ENCODE data around the gene EFNA5. TPM values are rescaled to one million over a fixed set of nuclear protein-coding genes. Genes with fewer than 3 reads are reported as not detected.

EFNA5 gene
- total and polyA plus RNA-seq, 4 donors: 4.2 to 11.8 (median 8.3) TPM

GRCh38 chr5:107699425-107699824 is 28.7 kb upstream of the EFNA5 start:
- ATAC-seq (ENCODE audit: low FRiP score) (no peak), DNase-seq (no peak)
- Histone ChIP-seq H3K4me1 (ENCODE audit: control insufficient read depth in 1 of 2, insufficient read depth in 2 of 2, low read length in 2 of 2) (no peaks in the 10 kb centered on the region), H3K27me3 (ENCODE audit: control insufficient read depth in 1 of 2, insufficient read depth in 2 of 2, low read length in 1 of 2) (no peaks in the 10 kb centered on the region), H3K9me3 (ENCODE audit: control insufficient read depth, low read length) (peaks cover 2% of the 10 kb centered on the region), H3K4me3 (ENCODE audit: low read length in 2 of 2) (no peak overlapping the region), H3K36me3 (ENCODE audit: control insufficient read depth in 1 of 2, insufficient read depth in 2 of 2, low read length in 1 of 2) (no peaks in the 10 kb centered on the region), H3K27ac (ENCODE audit: low read depth in 1 of 2, low read length in 2 of 2) (no peak overlapping the region)
- 97% methylated on average over 1 of the region's 1 CpG for WGBS, 2 donors
- intact Hi-C loops (cut with DNase I): no loop called here

- H3K36me3 ChIP-seq (ENCODE audit: control insufficient read depth in 1 of 2, insufficient read depth in 2 of 2, low read length in 1 of 2): no peaks in the 10 kb centered on the region
- peaks cover 2% of the 10 kb centered on the region for H3K9me3 ChIP-seq (ENCODE audit: control insufficient read depth, low read length)
- no peaks in the 10 kb centered on the region for H3K4me1 ChIP-seq (ENCODE audit: control insufficient read depth in 1 of 2, insufficient read depth in 2 of 2, low read length in 2 of 2)
- ATAC-seq (ENCODE audit: low FRiP score): no peak
- 95 to 96% methylated on average over 2 of the region's 2 CpGs for WGBS, 2 donors
- DNase-seq: no peak
- no peak overlapping the region for H3K4me3 ChIP-seq (ENCODE audit: low read length in 2 of 2)
- intact Hi-C loops (cut with DNase I): no loop called here
- H3K27me3 ChIP-seq (ENCODE audit: control insufficient read depth in 1 of 2, insufficient read depth in 2 of 2, low read length in 1 of 2): no peaks in the 10 kb centered on the region
- H3K27ac ChIP-seq (ENCODE audit: low read depth in 1 of 2, low read length in 2 of 2): no peak overlapping the region
Observed at GRCh38 chr5:107698286-107698685, 27.5 kb upstream of the EFNA5 start.

GRCh38 chr5:107696498-107696897 is 25.8 kb upstream of the EFNA5 start:
- H3K27ac ChIP-seq (ENCODE audit: low read depth in 1 of 2, low read length in 2 of 2): no peak overlapping the region
- WGBS, 2 donors: 85 to 86% methylated on average over 4 of the region's 4 CpGs
- H3K4me3 ChIP-seq (ENCODE audit: low read length in 2 of 2): no peak overlapping the region
- ATAC-seq (ENCODE audit: low FRiP score) (no peak), DNase-seq (no peak)
- no peaks in the 10 kb centered on the region for H3K27me3 ChIP-seq (ENCODE audit: control insufficient read depth in 1 of 2, insufficient read depth in 2 of 2, low read length in 1 of 2)
- intact Hi-C loops (cut with DNase I): no loop called here
- H3K36me3 ChIP-seq (ENCODE audit: control insufficient read depth in 1 of 2, insufficient read depth in 2 of 2, low read length in 1 of 2): no peaks in the 10 kb centered on the region
- H3K4me1 ChIP-seq (ENCODE audit: control insufficient read depth in 1 of 2, insufficient read depth in 2 of 2, low read length in 2 of 2): no peaks in the 10 kb centered on the region
- H3K9me3 ChIP-seq (ENCODE audit: control insufficient read depth, low read length): peaks cover 2% of the 10 kb centered on the region

GRCh38 chr5:107696080-107696479 is 25.3 kb upstream of the EFNA5 start:
- no peaks in the 10 kb centered on the region for H3K36me3 ChIP-seq (ENCODE audit: control insufficient read depth in 1 of 2, insufficient read depth in 2 of 2, low read length in 1 of 2)
- 76 to 77% methylated on average over 4 of the region's 4 CpGs for WGBS, 2 donors
- no peak for DNase-seq
- intact Hi-C loops (cut with DNase I): no loop called here
- ATAC-seq (ENCODE audit: low FRiP score): no peak
- no peaks in the 10 kb centered on the region for H3K27me3 ChIP-seq (ENCODE audit: control insufficient read depth in 1 of 2, insufficient read depth in 2 of 2, low read length in 1 of 2)
- H3K27ac ChIP-seq (ENCODE audit: low read depth in 1 of 2, low read length in 2 of 2): no peak overlapping the region
- H3K4me3 ChIP-seq (ENCODE audit: low read length in 2 of 2): no peak overlapping the region
- peaks cover 2% of the 10 kb centered on the region for H3K9me3 ChIP-seq (ENCODE audit: control insufficient read depth, low read length)
- H3K4me1 ChIP-seq (ENCODE audit: control insufficient read depth in 1 of 2, insufficient read depth in 2 of 2, low read length in 2 of 2): no peaks in the 10 kb centered on the region

- ATAC-seq (ENCODE audit: low FRiP score) (no peak), DNase-seq (no peak)
- 96 to 100% methylated on average over 3 of the region's 3 CpGs for WGBS, 2 donors
- Histone ChIP-seq H3K4me1 (ENCODE audit: control insufficient read depth in 1 of 2, insufficient read depth in 2 of 2, low read length in 2 of 2) (no peaks in the 10 kb centered on the region), H3K27ac (ENCODE audit: low read depth in 1 of 2, low read length in 2 of 2) (no peak overlapping the region), H3K4me3 (ENCODE audit: low read length in 2 of 2) (no peak overlapping the region), H3K36me3 (ENCODE audit: control insufficient read depth in 1 of 2, insufficient read depth in 2 of 2, low read length in 1 of 2) (no peaks in the 10 kb centered on the region), H3K27me3 (ENCODE audit: control insufficient read depth in 1 of 2, insufficient read depth in 2 of 2, low read length in 1 of 2) (no peaks in the 10 kb centered on the region), H3K9me3 (ENCODE audit: control insufficient read depth, low read length) (peaks cover 2% of the 10 kb centered on the region)
- intact Hi-C loops (cut with DNase I): no loop called here
Observed at GRCh38 chr5:107687937-107688336, 17.2 kb upstream of the EFNA5 start.

GRCh38 chr5:107687404-107687803 is 16.7 kb upstream of the EFNA5 start:
- H3K4me3 ChIP-seq (ENCODE audit: low read length in 2 of 2): no peak overlapping the region
- H3K9me3 ChIP-seq (ENCODE audit: control insufficient read depth, low read length): peaks cover 2% of the 10 kb centered on the region
- DNase-seq (no peak), ATAC-seq (ENCODE audit: low FRiP score) (no peak)
- intact Hi-C loops (cut with DNase I): no loop called here
- no peaks in the 10 kb centered on the region for H3K36me3 ChIP-seq (ENCODE audit: control insufficient read depth in 1 of 2, insufficient read depth in 2 of 2, low read length in 1 of 2)
- H3K27ac ChIP-seq (ENCODE audit: low read depth in 1 of 2, low read length in 2 of 2): no peak overlapping the region
- no peaks in the 10 kb centered on the region for H3K4me1 ChIP-seq (ENCODE audit: control insufficient read depth in 1 of 2, insufficient read depth in 2 of 2, low read length in 2 of 2)
- H3K27me3 ChIP-seq (ENCODE audit: control insufficient read depth in 1 of 2, insufficient read depth in 2 of 2, low read length in 1 of 2): no peaks in the 10 kb centered on the region
- 96 to 100% methylated on average over 1 of the region's 1 CpG for whole genome bisulfite sequencing, 2 donors

- intact Hi-C loops (cut with DNase I): no loop called here
- WGBS, 2 donors: 70 to 86% methylated on average over 3 of the region's 3 CpGs
Observed at GRCh38 chr5:107682533-107682932, 11.8 kb upstream of the EFNA5 start.

GRCh38 chr5:107680799-107681198 is 10.1 kb upstream of the EFNA5 start:
- Histone ChIP-seq H3K36me3 (ENCODE audit: control insufficient read depth in 1 of 2, insufficient read depth in 2 of 2, low read length in 1 of 2) (no peaks in the 10 kb centered on the region), H3K9me3 (ENCODE audit: control insufficient read depth, low read length) (peaks cover 2% of the 10 kb centered on the region), H3K4me1 (ENCODE audit: control insufficient read depth in 1 of 2, insufficient read depth in 2 of 2, low read length in 2 of 2) (no peaks in the 10 kb centered on the region), H3K4me3 (ENCODE audit: low read length in 2 of 2) (no peak overlapping the region), H3K27me3 (ENCODE audit: control insufficient read depth in 1 of 2, insufficient read depth in 2 of 2, low read length in 1 of 2) (no peaks in the 10 kb centered on the region), H3K27ac (ENCODE audit: low read depth in 1 of 2, low read length in 2 of 2) (no peak overlapping the region)
- ATAC-seq (ENCODE audit: low FRiP score): no peak
- WGBS, 2 donors: 85 to 89% methylated on average over 4 of the region's 4 CpGs
- intact Hi-C loops (cut with DNase I): no loop called here
- DNase-seq: no peak

More at GRCh38 chr5:107682533-107682932, 11.8 kb upstream of the EFNA5 start:
- ATAC-seq (ENCODE audit: low FRiP score) (no peak), DNase-seq (no peak)
- Histone ChIP-seq H3K4me3 (ENCODE audit: low read length in 2 of 2) (no peak overlapping the region), H3K27me3 (ENCODE audit: control insufficient read depth in 1 of 2, insufficient read depth in 2 of 2, low read length in 1 of 2) (no peaks in the 10 kb centered on the region), H3K4me1 (ENCODE audit: control insufficient read depth in 1 of 2, insufficient read depth in 2 of 2, low read length in 2 of 2) (no peaks in the 10 kb centered on the region), H3K36me3 (ENCODE audit: control insufficient read depth in 1 of 2, insufficient read depth in 2 of 2, low read length in 1 of 2) (no peaks in the 10 kb centered on the region), H3K9me3 (ENCODE audit: control insufficient read depth, low read length) (peaks cover 2% of the 10 kb centered on the region), H3K27ac (ENCODE audit: low read depth in 1 of 2, low read length in 2 of 2) (no peak overlapping the region)

GRCh38 chr5:107680099-107680498 is 9.4 kb upstream of the EFNA5 start:
- ATAC-seq (ENCODE audit: low FRiP score): no peak
- H3K27ac ChIP-seq (ENCODE audit: low read depth in 1 of 2, low read length in 2 of 2): no peak overlapping the region
- no peak for DNase-seq
- no peaks in the 10 kb centered on the region for H3K36me3 ChIP-seq (ENCODE audit: control insufficient read depth in 1 of 2, insufficient read depth in 2 of 2, low read length in 1 of 2)
- H3K4me1 ChIP-seq (ENCODE audit: control insufficient read depth in 1 of 2, insufficient read depth in 2 of 2, low read length in 2 of 2): no peaks in the 10 kb centered on the region
- no peak overlapping the region for H3K4me3 ChIP-seq (ENCODE audit: low read length in 2 of 2)
- no peaks in the 10 kb centered on the region for H3K27me3 ChIP-seq (ENCODE audit: control insufficient read depth in 1 of 2, insufficient read depth in 2 of 2, low read length in 1 of 2)
- intact Hi-C loops (cut with DNase I): no loop called here
- peaks cover 2% of the 10 kb centered on the region for H3K9me3 ChIP-seq (ENCODE audit: control insufficient read depth, low read length)

Measured in aorta (tissue), 5 donors.